HG03280 (cell line): ENCODE results near the gene KRTAP4-8.
"Not testable (repeated sequence)": the region's sequence is repeated elsewhere in the genome, so short reads cannot be mapped to it uniquely, and the experiment has no call there.

Source experiments
- ATAC-seq: cut with Tn5 transposase; IDR thresholded peaks from one replicate; pipeline ENCODE4 v1.9.1; 2021; ENCODE audit warnings: mild to moderate bottlenecking, moderate library complexity; ENCODE audit not compliant: unreplicated experiment

Gene KRTAP4-8

GRCh38 chr17:41108728-41109386, 10.9 kb upstream of the KRTAP4-8 start:
- not testable (repeated sequence) for ATAC-seq

DNA sequence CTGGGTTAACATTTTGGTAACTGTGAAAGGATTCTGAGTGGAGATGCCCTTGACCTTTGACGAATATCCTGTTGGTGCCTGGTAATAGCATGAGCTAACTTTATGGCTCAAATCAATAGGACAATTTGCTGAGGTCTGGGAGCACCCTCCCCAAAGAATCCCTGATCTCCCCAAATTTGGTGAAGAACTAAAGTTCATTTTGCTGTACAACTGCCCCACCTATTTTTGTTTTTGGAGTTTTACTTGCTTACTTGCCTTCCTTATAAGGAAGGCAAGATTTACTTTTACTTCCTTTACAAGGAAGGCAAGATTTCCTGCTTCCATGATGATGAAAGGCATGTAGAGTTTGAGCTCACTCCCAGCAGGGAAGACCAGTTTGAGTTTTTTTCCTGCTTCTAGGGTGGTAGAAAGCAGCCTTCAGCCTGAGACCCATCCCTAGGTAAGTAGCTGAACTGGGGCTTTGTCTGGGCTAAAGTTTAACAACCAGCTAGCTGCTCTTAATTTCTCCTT, 10.1 kb upstream of the KRTAP4-8 start:
- ATAC-seq = no peak

GRCh38 chr17:41105347-41105746, 7.4 kb upstream of the KRTAP4-8 start, which contains the start of gene KRTAP4-9:
Gene KRTAP4-9, plus strand, starts transcription at chr17:41105389. Its CDS starts 0 bp downstream, at chr17:41105389.
- not testable (repeated sequence) for ATAC-seq

GRCh38 chr17:41104386-41105038, 6.6 kb upstream of the KRTAP4-8 start:
- ATAC-seq = not testable (repeated sequence)

DNA sequence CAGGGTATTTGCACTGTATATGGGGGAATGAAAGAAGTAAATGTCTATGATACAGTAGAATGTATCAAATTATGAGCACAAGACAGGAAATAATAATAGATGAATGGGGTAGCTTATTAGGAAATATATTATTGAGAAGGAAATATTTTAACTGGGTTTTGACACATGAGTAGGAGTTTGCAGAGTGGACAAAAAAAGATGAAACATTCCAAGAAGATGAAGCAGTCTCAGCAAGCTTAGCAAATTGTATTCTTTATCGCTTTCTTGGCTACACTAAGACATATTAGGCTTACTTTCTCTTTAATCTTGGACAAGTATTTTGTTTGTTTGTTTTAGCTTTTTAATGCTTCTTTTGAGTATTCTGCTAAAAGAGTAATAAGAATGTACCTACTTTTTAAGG, 6.0 kb upstream of the KRTAP4-8 start:
- ATAC-seq = no peak

DNA sequence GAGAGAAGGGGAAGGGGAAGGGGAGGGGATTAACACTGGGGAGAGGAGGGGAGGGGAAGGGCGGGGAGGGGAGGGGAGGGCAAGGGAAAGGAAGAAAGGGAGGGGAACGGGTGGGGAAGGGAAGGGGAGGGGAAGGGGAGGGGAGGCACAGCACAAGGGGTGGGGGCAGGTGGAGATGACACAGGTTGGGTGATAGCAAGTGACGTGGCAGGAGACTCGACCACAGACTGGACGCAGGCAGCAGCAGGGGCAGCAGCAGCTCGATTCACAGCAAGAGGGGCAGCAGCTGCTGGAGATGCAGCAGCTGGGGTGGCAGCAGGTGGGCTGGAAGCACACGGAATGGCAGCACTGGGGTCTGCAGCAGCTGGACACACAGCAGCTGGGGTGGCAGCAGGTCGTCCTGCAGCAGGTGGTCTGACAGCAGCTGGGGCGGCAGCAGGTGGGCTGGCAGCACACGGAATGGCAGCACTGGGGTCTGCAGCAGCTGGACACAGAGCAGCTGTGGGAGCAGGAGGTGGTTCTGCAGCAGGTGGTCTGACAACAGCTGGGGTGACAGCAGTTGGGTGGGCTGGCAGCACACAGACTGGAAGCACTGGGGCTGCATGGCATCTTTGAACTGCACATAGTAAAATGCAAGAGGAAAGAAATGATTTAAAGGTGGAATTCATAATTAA, 3.8 kb upstream of the KRTAP4-8 start, which contains the start of gene KRTAP4-16:
KRTAP4-16 (minus strand) TSS at position 624 of the 674 bp plus-strand sequence; CDS start at position 624, 0 bp downstream.
- ATAC-seq = no peak

- ATAC-seq = not testable (repeated sequence)
Measured at GRCh38 chr17:41099682-41100480, 1.9 kb upstream of the KRTAP4-8 start.

GRCh38 chr17:41098481-41098880, 539 bp upstream of the KRTAP4-8 start:
- no peak for ATAC-seq

DNA sequence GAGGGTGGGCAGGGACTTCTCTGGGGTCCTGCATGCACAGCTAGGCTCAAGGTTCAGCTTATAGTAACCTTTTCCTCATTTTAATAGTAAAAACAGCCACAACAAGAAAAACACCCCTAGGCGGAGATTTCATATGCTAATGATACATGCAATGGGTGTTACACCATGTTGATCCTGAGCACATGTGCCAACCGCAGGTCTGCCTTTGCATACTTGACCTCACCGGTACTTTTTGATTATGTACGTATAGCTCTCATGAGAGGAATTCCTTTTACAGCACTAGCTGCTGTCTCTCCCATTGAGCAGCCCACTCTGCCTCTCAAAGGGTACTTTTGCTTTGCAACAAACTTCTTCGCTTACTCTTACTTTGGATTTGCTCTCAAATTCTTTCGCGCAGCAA, 1.9 kb downstream of the KRTAP4-8 start:
- ATAC-seq = no peak

- not testable (repeated sequence) for ATAC-seq
Measured at GRCh38 chr17:41088760-41089352, 9.1 kb downstream of the KRTAP4-8 start.

DNA sequence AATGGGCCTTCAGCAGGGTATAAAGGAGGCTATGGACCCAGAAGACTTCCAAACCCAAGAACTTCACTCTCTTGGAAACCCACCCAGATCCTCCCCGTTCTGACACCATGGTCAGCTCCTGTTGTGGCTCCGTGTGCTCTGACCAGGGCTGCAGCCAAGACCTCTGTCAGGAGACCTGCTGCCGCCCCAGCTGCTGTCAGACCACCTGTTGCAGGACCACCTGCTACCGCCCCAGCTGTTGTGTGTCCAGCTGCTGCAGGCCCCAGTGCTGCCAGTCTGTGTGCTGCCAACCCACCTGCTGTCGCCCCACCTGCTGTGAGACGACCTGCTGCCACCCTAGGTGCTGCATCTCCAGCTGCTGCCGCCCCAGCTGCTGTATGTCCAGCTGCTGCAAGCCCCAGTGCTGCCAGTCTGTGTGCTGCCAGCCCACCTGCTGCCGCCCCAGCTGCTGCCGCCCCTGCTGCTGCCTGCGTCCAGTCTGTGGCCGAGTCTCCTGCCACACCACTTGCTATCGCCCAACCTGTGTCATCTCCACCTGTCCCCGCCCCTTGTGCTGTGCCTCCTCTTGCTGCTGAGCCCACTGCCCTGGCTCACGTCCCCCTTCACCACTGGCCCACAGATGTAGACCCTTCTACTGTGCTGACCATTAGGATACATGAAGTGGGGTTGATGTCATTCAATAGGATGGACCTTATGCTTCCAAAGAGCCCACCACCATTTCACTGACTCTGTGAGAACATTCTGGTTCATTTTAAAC, 13.7 kb downstream of the KRTAP4-8 start, which contains the start of gene KRTAP4-7:
KRTAP4-7 (plus strand) TSS at position 51 of the 757 bp plus-strand sequence; CDS start at position 108, 57 bp downstream.
- not testable (repeated sequence) for ATAC-seq

- ATAC-seq = not testable (repeated sequence)
Measured at GRCh38 chr17:41083427-41083826, 14.5 kb downstream of the KRTAP4-8 start.

GRCh38 chr17:41082626-41083025, 15.3 kb downstream of the KRTAP4-8 start:
- ATAC-seq = no peak

DNA sequence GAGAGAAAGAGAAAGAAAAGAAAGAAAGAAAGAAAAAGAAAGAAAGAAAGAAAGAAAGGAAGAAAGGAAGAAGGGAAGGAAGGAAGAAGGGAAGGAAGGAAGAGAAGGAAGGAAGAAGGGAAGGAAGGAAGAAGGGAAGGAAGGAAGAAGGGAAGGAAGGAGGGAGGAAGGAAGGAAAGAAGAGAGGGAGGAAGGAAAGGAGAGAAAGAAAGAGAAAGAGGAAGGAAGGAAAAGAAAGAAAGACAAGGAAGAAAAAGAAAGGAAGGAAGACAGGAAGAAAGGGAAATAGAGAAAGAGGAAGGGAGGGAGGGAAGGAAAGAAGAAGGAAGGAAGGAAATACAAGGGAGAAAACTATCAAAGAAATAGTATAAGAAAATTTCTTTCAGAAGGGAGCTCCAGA, 21.2 kb downstream of the KRTAP4-8 start:
- ATAC-seq = no peak

- no peak for ATAC-seq
Measured at GRCh38 chr17:41073676-41074075, 24.3 kb downstream of the KRTAP4-8 start.

- ATAC-seq = no peak
Measured at GRCh38 chr17:41071606-41072360, 26.2 kb downstream of the KRTAP4-8 start.

- ATAC-seq = no peak
Measured at GRCh38 chr17:41069031-41069430, 28.9 kb downstream of the KRTAP4-8 start.

DNA sequence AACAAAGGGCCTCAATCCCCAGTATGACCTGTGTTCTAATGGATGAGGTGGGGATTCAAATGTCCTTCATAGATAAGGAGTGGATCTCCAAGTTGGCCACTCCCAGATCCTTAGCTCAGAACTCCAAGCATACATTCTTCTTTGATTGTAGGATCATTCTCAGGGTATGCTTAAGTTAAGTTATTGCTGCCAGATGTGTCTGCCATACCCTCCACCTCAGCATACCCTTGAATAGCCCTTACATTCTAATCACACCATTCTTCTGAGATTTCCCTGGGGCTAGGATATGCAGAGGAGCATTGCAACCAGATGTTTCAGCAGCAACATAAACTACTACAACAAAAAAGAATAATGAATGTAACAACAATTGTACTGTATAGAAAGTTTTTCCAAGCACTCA, 30.7 kb downstream of the KRTAP4-8 start:
- ATAC-seq = no peak
